SU-DHL-6 (cell line): Measurements from ENCODE around the gene ENKD1.

Experiments used
- EZH2phosphoT487 ChIP-seq: fragments of 200-600 bp; sonication (generic), shearing (Covaris generic); conservative IDR thresholded peaks from 2 replicates; pipeline ENCODE4 v1.6.1; 2018; ENCODE audit warnings: mild to moderate bottlenecking, antibody characterized with exemption, low read length, moderate library complexity, mixed read lengths
- TF ChIP-seq, protein P1 (sequence below): fragments of 200-600 bp; sonication (generic); IDR thresholded peaks from one replicate; pipeline ENCODE4 v1.5.1; 2017; ENCODE audit warnings: antibody characterized with exemption, mild to moderate bottlenecking, low read length, moderate library complexity; ENCODE audit not compliant: insufficient read depth, poor library complexity, severe bottlenecking

DNA sequence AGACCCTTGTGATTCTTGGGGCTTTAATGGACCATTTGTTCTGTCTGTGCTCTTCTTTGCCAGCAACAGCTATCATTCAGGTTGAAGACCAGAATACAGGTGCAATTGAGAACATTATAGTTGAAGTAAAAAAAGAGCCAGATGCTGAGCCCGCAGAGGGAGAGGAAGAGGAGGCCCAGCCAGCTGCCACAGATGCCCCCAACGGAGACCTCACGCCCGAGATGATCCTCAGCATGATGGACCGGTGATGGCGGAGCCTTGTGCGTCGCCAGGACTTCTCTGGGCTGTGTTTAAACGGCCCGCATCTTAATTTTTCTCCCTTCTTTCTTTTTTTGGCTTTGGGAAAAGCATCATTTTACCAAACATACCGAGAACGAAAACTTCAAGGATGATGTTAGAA, 28.9 kb downstream of the ENKD1 start:
- TF ChIP-seq, protein P1, sequence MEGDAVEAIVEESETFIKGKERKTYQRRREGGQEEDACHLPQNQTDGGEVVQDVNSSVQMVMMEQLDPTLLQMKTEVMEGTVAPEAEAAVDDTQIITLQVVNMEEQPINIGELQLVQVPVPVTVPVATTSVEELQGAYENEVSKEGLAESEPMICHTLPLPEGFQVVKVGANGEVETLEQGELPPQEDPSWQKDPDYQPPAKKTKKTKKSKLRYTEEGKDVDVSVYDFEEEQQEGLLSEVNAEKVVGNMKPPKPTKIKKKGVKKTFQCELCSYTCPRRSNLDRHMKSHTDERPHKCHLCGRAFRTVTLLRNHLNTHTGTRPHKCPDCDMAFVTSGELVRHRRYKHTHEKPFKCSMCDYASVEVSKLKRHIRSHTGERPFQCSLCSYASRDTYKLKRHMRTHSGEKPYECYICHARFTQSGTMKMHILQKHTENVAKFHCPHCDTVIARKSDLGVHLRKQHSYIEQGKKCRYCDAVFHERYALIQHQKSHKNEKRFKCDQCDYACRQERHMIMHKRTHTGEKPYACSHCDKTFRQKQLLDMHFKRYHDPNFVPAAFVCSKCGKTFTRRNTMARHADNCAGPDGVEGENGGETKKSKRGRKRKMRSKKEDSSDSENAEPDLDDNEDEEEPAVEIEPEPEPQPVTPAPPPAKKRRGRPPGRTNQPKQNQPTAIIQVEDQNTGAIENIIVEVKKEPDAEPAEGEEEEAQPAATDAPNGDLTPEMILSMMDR, result no peak
- no peak for TF ChIP-seq EZH2phosphoT487
